Measurements from ENCODE around the gene CDK5R2.

The CDK5R2 gene

DNA sequence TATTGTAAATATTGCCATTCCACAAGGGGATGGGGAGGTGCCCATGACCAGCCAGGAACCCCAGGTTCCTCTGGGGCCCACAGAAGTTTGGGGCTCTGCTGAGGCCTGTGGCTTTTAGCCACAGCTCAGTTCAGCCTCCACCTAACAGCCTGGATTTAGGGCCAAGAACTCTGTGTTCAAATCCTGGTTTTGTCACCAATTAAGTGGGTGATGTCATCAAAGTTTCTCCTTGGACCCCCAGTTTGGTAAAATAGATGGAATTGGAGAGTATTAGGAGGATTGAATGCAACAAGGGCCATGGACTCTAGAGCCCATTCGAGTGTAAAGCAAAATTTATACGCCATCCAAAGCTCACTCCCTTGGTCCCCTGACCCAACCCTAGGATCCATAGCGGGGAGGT is 28.7 kb downstream of the CDK5R2 start:
- Histone ChIP-seq H3K9me3 (ENCODE audit: control insufficient read depth, low read length) (no peaks in the 10 kb centered on the region), H3K27me3 (replicated peaks; ENCODE audit: control insufficient read depth, insufficient read depth, low read length, poor library complexity, severe bottlenecking) (peaks cover 63% of the 10 kb centered on the region)
- DNase-seq = no peak

DNA sequence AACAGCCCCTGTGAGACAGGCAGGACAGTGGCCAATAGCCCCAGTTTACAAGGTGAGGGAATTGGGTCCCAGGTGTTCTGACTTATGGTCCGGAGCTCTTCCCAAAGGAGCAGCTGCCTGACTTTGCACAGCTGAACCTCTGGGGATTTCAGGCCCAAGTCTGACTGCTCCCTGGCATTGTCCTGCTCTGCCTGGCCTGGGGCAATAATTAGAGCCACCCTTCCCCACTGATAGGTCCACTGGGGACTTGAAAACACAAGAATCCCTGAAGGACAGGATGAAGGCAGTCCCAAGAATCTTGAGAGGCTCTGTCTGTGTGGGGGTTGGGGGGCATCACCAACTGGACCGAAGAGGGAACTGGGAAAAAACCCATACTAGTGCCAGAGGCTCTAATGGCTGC is 29.2 kb downstream of the CDK5R2 start:
- Histone ChIP-seq H3K27ac (ENCODE audit: insufficient read depth, low read length, poor library complexity, severe bottlenecking) (no peak overlapping the region), H3K9me3 (ENCODE audit: control insufficient read depth, low read length) (no peaks in the 10 kb centered on the region), H3K4me3 (ENCODE audit: insufficient read depth, low read depth, low read length, poor library complexity, severe bottlenecking) (no peak overlapping the region), H3K27me3 (replicated peaks; ENCODE audit: control insufficient read depth, insufficient read depth, low read length, poor library complexity, severe bottlenecking) (peaks cover 63% of the 10 kb centered on the region), H3K36me3 (ENCODE audit: control insufficient read depth, insufficient read depth, low read length) (no peaks in the 10 kb centered on the region), H3K4me1 (ENCODE audit: control insufficient read depth, insufficient read depth, low read length, poor library complexity, severe bottlenecking) (peaks cover 29% of the 10 kb centered on the region)
- DNase-seq = no peak

More for the DNA sequence above, 28.7 kb downstream of the CDK5R2 start:
- no peak overlapping the region for H3K4me3 ChIP-seq (ENCODE audit: insufficient read depth, low read depth, low read length, poor library complexity, severe bottlenecking)
- no peaks in the 10 kb centered on the region for H3K36me3 ChIP-seq (ENCODE audit: control insufficient read depth, insufficient read depth, low read length)
- H3K4me1 ChIP-seq (ENCODE audit: control insufficient read depth, insufficient read depth, low read length, poor library complexity, severe bottlenecking) = peaks cover 24% of the 10 kb centered on the region
- no peak overlapping the region for H3K27ac ChIP-seq (ENCODE audit: insufficient read depth, low read length, poor library complexity, severe bottlenecking)

DNA sequence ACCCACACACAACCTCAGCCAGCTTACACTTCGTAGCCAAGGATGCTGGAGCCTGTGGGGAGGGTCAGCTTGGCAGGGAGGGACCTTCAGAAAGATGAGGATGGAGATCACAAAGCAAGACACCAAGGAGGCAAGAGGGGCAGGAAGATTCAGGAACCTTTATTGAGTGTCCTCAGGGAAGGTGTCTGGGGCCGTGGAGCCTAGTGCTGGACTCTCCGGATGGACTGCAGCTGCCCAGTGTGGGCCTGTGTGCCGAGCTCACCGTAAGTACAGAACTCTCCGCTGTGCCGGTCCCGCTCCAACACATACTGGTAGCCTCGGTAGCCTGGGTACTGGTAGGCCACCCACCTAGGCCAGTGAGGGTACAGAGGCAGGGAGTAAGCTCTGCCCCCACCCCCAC is 30.6 kb downstream of the CDK5R2 start:
- no peak overlapping the region for H3K4me3 ChIP-seq (ENCODE audit: insufficient read depth, low read depth, low read length, poor library complexity, severe bottlenecking)
- peaks cover 59% of the 10 kb centered on the region for H3K27me3 ChIP-seq (replicated peaks; ENCODE audit: control insufficient read depth, insufficient read depth, low read length, poor library complexity, severe bottlenecking)
- no peaks in the 10 kb centered on the region for H3K9me3 ChIP-seq (ENCODE audit: control insufficient read depth, low read length)
- H3K36me3 ChIP-seq (ENCODE audit: control insufficient read depth, insufficient read depth, low read length) = no peaks in the 10 kb centered on the region
- no peak for DNase-seq
- H3K27ac ChIP-seq (ENCODE audit: insufficient read depth, low read length, poor library complexity, severe bottlenecking) = no peak overlapping the region
- H3K4me1 ChIP-seq (ENCODE audit: control insufficient read depth, insufficient read depth, low read length, poor library complexity, severe bottlenecking) = peaks cover 21% of the 10 kb centered on the region

DNA sequence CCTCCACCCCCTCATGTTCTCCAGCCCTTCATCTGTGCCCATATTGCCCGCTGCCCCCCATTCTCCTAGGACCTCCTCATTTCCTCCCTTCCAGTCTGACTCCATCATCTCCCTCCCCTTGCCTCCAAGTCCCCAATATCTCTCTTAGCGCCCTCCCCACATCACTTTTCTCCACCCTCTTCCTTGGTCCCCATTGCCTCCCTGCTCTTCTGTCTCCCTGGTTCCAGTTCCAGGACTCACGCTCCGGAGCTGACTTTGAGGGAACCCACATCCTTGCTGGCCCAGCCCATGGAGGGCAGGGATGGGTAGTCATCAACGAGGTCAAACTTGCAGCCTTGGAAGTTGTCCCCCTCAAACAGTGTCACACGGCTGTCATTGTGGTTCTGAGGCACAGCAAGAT is 31.1 kb downstream of the CDK5R2 start:
- H3K4me3 ChIP-seq (ENCODE audit: insufficient read depth, low read depth, low read length, poor library complexity, severe bottlenecking) = no peak overlapping the region
- DNase-seq = no peak
- H3K27me3 ChIP-seq (replicated peaks; ENCODE audit: control insufficient read depth, insufficient read depth, low read length, poor library complexity, severe bottlenecking) = peaks cover 59% of the 10 kb centered on the region
- no peak overlapping the region for H3K27ac ChIP-seq (ENCODE audit: insufficient read depth, low read length, poor library complexity, severe bottlenecking)
- no peaks in the 10 kb centered on the region for H3K36me3 ChIP-seq (ENCODE audit: control insufficient read depth, insufficient read depth, low read length)
- peaks cover 17% of the 10 kb centered on the region for H3K4me1 ChIP-seq (ENCODE audit: control insufficient read depth, insufficient read depth, low read length, poor library complexity, severe bottlenecking)
- H3K9me3 ChIP-seq (ENCODE audit: control insufficient read depth, low read length) = no peaks in the 10 kb centered on the region

DNA sequence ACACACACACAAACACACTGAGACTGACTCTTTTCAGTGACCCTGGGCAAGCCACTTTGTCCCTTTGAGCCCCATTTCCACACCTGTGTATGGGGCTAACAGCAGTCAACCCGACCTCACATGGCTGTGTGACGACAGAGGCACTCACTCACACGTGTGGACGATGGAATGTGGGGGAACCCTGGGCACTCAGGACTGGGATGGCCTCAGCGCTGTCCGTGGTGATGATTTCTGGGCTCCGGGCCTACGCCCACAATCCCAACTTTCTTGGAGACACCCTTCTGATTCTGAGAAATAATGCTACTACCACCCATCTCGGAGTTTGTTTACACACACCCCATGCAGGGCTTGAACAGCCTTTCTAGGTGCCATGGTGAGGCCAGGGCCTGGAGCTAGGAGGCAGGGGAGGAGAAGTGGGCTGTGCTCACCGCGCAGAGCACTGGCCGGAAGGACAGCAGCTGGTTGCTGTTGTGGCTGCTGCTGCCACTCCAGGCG is 32.3 kb downstream of the CDK5R2 start:
- Histone ChIP-seq H3K9me3 (ENCODE audit: control insufficient read depth, low read length) (no peaks in the 10 kb centered on the region), H3K27ac (ENCODE audit: insufficient read depth, low read length, poor library complexity, severe bottlenecking) (no peak overlapping the region), H3K27me3 (replicated peaks; ENCODE audit: control insufficient read depth, insufficient read depth, low read length, poor library complexity, severe bottlenecking) (peaks cover 59% of the 10 kb centered on the region), H3K36me3 (ENCODE audit: control insufficient read depth, insufficient read depth, low read length) (no peaks in the 10 kb centered on the region), H3K4me3 (ENCODE audit: insufficient read depth, low read depth, low read length, poor library complexity, severe bottlenecking) (no peak overlapping the region), H3K4me1 (ENCODE audit: control insufficient read depth, insufficient read depth, low read length, poor library complexity, severe bottlenecking) (peaks cover 23% of the 10 kb centered on the region)
- no peak for DNase-seq

DNA sequence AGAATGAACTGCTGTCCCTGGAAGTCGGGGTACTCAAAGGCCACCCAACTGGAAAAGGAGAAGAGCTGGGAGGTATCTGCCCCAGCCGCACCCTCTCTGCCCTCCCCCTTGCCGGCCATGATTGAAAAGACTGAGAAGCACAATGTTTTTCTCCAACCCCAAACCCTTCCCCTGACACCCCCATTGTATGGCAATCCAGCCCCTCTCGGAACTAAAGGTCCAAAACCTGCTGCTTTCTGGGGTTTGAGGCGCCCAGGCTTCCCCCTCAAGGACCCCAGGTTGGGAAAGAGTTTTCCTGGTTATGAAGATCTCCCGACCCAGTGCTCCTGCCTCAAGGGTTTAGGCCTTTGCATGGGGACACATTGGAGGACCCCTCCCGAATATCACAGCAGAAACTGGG is 32.7 kb downstream of the CDK5R2 start:
- Histone ChIP-seq H3K4me1 (ENCODE audit: control insufficient read depth, insufficient read depth, low read length, poor library complexity, severe bottlenecking) (peaks cover 23% of the 10 kb centered on the region), H3K4me3 (ENCODE audit: insufficient read depth, low read depth, low read length, poor library complexity, severe bottlenecking) (no peak overlapping the region), H3K36me3 (ENCODE audit: control insufficient read depth, insufficient read depth, low read length) (no peaks in the 10 kb centered on the region), H3K27ac (ENCODE audit: insufficient read depth, low read length, poor library complexity, severe bottlenecking) (no peak overlapping the region), H3K27me3 (replicated peaks; ENCODE audit: control insufficient read depth, insufficient read depth, low read length, poor library complexity, severe bottlenecking) (peaks cover 59% of the 10 kb centered on the region), H3K9me3 (ENCODE audit: control insufficient read depth, low read length) (no peaks in the 10 kb centered on the region)
- DNase-seq = no peak

DNA sequence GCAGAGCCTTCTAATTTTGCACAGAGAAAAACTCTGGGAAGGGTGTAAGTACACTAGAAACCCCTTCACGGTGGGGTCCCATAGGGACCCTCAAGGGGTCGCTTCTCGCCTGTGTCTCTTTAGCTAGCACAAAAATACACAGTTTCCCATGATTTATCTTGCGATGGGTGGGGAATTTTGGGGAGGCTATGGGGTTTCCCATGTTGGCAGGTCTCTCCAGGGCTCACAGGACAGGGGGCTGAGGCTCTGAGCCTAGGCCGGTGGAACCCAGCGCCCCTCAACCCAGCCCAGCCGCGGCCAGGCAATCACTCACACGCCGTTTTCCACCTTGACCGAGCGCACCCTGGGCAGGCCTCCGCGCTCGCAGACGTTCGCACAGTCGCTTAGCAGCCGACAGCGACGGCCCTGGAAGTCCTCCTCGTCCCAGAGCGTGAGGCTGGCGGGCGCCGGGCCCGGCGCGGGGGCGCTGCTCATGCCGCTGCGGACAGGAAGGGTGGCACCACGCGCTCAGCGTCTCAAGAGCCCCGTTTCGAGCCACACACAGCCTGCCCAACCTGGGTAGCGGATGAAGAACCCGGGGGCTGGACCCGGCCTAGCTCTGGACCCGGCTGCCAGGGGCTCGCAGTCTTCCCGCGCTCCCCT is 33.4 kb downstream of the CDK5R2 start:
- H3K9me3 ChIP-seq (ENCODE audit: control insufficient read depth, low read length) = no peaks in the 10 kb centered on the region
- H3K27me3 ChIP-seq (replicated peaks; ENCODE audit: control insufficient read depth, insufficient read depth, low read length, poor library complexity, severe bottlenecking) = peaks cover 66% of the 10 kb centered on the region
- DNase-seq = no peak
- peak overlapping the region; percentile 43 for H3K4me3 ChIP-seq (ENCODE audit: insufficient read depth, low read depth, low read length, poor library complexity, severe bottlenecking)
- H3K4me1 ChIP-seq (ENCODE audit: control insufficient read depth, insufficient read depth, low read length, poor library complexity, severe bottlenecking) = peaks cover 23% of the 10 kb centered on the region
- H3K27ac ChIP-seq (ENCODE audit: insufficient read depth, low read length, poor library complexity, severe bottlenecking) = no peak overlapping the region
- no peaks in the 10 kb centered on the region for H3K36me3 ChIP-seq (ENCODE audit: control insufficient read depth, insufficient read depth, low read length)

DNA sequence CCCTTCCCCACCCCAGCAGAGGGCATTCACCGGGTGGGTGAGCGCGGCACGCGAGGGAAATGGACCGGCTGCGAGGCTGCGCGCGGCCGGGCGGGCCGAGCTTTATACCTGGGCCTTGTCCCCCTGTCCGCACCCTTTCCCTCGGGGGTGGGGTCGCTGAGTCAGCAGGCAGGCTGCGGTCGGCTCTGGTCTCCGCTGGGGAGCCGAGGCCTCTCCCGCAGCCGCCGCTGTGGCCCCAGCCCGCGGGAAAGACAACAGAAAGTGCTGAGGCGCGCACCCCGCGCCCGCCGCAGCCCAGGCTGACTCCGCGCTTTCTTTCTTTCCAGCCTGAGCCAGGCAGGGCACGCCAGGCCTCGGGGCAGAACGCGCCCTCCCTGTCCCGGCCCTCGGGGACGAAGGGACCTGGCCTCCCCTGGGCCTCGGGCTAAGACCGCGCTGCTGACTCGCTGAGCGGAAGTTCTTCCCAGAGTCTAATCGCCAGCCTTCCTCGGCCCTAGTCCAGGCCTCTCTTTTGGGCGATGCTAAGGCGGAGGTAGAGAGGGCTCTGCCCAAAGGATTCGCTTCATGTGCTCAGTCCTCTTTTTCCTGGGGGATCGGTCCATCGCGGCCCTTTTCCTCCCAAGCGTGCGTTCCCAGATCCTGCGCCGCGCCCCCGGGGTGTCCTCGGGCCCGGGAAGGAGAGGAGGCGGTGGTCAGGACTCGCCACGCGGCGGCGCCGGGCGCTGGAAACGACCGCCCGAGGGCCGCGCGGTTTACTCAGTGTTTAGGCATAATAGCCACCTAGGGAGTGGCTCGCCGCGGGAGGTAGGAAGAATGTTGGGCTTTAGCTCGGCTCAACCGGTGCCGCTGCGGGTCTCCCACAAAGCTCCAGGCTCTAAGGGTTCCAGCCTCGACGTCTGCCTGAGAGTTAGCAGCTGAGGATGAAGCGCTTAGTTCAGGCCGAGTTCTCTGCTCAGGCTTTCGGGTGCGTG is 34.2 kb downstream of the CDK5R2 start, which contains the start of gene CRYBA2:
TSS of gene CRYBA2 (minus strand) at position 78 of the 971 bp plus-strand sequence. CDS start 246 bp downstream, outside the sequence.
- Histone ChIP-seq H3K36me3 (ENCODE audit: control insufficient read depth, insufficient read depth, low read length) (no peaks in the 10 kb centered on the region), H3K4me1 (ENCODE audit: control insufficient read depth, insufficient read depth, low read length, poor library complexity, severe bottlenecking) (peaks cover 23% of the 10 kb centered on the region), H3K9me3 (ENCODE audit: control insufficient read depth, low read length) (no peaks in the 10 kb centered on the region), H3K4me3 (ENCODE audit: insufficient read depth, low read depth, low read length, poor library complexity, severe bottlenecking) (peak within 1 kb of the TSS; percentile 43), H3K27me3 (replicated peaks; ENCODE audit: control insufficient read depth, insufficient read depth, low read length, poor library complexity, severe bottlenecking) (peaks cover 66% of the 10 kb centered on the region), H3K27ac (ENCODE audit: insufficient read depth, low read length, poor library complexity, severe bottlenecking) (no peak within 1 kb of the TSS)
- DNase-seq = no peak

DNA sequence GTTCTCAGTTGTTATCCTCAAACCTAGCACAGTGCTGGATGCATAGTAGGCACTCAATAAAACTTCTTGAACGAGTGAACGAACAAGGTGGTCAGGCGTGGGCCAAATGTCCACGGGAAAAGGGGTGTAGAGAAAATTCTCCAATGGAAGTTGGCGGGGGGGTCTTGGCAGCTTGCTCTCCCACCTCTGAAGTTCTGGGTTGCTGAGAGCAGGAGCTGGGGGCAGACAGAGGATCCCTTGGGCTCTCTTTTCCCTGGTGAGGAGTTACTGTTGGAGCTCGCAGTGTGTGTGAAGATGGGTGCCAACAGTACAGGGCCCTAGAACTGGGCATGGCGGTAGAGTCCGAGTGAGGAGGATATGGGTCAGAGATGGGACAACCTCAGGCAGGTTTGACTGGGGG is 36.1 kb downstream of the CDK5R2 start:
- H3K27me3 ChIP-seq (replicated peaks; ENCODE audit: control insufficient read depth, insufficient read depth, low read length, poor library complexity, severe bottlenecking) = peaks cover 66% of the 10 kb centered on the region

More for the DNA sequence above, 36.1 kb downstream of the CDK5R2 start:
- Histone ChIP-seq H3K27ac (ENCODE audit: insufficient read depth, low read length, poor library complexity, severe bottlenecking) (no peak overlapping the region), H3K4me1 (ENCODE audit: control insufficient read depth, insufficient read depth, low read length, poor library complexity, severe bottlenecking) (peaks cover 23% of the 10 kb centered on the region), H3K36me3 (ENCODE audit: control insufficient read depth, insufficient read depth, low read length) (no peaks in the 10 kb centered on the region), H3K9me3 (ENCODE audit: control insufficient read depth, low read length) (no peaks in the 10 kb centered on the region), H3K4me3 (ENCODE audit: insufficient read depth, low read depth, low read length, poor library complexity, severe bottlenecking) (no peak overlapping the region)
- DNase-seq = no peak
